OCI-LY1 (cell line): ENCODE results near the gene WWOX.

Source experiments
- EZH2 ChIP-seq: fragments of 200-600 bp; sonication (generic), shearing (Covaris generic); IDR thresholded peaks from 2 replicates; pipeline ENCODE4 v1.8.0; 2017; ENCODE audit warnings: borderline replicate concordance, mixed run types, mild to moderate bottlenecking, antibody characterized with exemption, low read length, moderate library complexity, mixed read lengths
- TF ChIP-seq, protein P1 (sequence below): fragments of 200-600 bp; sonication (generic), shearing (Covaris generic); IDR thresholded peaks from 2 replicates; pipeline ENCODE4 v1.5.1; 2017; ENCODE audit warnings: mild to moderate bottlenecking, antibody characterized with exemption, low read length, moderate library complexity, mixed read lengths

DNA sequence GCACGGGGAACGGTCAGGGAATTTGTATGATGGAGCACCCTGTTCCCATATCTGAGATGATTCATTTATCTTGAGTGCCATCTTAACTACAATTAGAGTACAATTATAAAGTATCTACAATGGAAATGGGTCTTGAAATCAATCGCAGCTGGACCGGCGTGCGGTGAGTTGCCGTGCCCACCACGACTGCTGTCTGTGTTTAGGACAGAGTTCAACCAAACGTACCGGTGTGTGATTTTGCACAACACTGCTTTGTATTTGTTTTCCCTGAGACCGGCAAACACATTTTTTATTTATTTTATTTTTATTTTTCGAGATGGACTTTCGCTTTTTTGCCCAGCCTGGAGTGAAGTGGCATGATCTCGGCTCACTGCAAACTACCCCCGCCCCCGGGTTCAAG is 457.0 kb downstream of the WWOX start:
- TF ChIP-seq, protein P1, sequence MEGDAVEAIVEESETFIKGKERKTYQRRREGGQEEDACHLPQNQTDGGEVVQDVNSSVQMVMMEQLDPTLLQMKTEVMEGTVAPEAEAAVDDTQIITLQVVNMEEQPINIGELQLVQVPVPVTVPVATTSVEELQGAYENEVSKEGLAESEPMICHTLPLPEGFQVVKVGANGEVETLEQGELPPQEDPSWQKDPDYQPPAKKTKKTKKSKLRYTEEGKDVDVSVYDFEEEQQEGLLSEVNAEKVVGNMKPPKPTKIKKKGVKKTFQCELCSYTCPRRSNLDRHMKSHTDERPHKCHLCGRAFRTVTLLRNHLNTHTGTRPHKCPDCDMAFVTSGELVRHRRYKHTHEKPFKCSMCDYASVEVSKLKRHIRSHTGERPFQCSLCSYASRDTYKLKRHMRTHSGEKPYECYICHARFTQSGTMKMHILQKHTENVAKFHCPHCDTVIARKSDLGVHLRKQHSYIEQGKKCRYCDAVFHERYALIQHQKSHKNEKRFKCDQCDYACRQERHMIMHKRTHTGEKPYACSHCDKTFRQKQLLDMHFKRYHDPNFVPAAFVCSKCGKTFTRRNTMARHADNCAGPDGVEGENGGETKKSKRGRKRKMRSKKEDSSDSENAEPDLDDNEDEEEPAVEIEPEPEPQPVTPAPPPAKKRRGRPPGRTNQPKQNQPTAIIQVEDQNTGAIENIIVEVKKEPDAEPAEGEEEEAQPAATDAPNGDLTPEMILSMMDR = no peak
- TF ChIP-seq EZH2 = no peak
